ENCODE data around the gene SLX4IP.

The SLX4IP gene

GRCh38 chr20:10611357-10611756 is 176.3 kb downstream of the SLX4IP start:
- TF ChIP-seq, protein P1, sequence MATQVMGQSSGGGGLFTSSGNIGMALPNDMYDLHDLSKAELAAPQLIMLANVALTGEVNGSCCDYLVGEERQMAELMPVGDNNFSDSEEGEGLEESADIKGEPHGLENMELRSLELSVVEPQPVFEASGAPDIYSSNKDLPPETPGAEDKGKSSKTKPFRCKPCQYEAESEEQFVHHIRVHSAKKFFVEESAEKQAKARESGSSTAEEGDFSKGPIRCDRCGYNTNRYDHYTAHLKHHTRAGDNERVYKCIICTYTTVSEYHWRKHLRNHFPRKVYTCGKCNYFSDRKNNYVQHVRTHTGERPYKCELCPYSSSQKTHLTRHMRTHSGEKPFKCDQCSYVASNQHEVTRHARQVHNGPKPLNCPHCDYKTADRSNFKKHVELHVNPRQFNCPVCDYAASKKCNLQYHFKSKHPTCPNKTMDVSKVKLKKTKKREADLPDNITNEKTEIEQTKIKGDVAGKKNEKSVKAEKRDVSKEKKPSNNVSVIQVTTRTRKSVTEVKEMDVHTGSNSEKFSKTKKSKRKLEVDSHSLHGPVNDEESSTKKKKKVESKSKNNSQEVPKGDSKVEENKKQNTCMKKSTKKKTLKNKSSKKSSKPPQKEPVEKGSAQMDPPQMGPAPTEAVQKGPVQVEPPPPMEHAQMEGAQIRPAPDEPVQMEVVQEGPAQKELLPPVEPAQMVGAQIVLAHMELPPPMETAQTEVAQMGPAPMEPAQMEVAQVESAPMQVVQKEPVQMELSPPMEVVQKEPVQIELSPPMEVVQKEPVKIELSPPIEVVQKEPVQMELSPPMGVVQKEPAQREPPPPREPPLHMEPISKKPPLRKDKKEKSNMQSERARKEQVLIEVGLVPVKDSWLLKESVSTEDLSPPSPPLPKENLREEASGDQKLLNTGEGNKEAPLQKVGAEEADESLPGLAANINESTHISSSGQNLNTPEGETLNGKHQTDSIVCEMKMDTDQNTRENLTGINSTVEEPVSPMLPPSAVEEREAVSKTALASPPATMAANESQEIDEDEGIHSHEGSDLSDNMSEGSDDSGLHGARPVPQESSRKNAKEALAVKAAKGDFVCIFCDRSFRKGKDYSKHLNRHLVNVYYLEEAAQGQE (IDR thresholded peaks at IDR 0.05; ENCODE audit: insufficient read depth in 1 of 2, low read depth in 2 of 2, low read length in 2 of 2), result no peak
- TF ChIP-seq TAF1 (IDR thresholded peaks at IDR 0.05; ENCODE audit: borderline replicate concordance, insufficient read depth, low read length), result no peak
- TF ChIP-seq POLR2AphosphoS5 (IDR thresholded peaks at IDR 0.05; ENCODE audit: low read depth, low read length), result no peak
- no peak for TF ChIP-seq FOXP2 (optimal IDR thresholded peaks at IDR 0.05; ENCODE audit: borderline replicate concordance, extremely low read depth, extremely low read length, insufficient read depth)
- no peak for TF ChIP-seq SIN3A (IDR thresholded peaks at IDR 0.05; ENCODE audit: borderline replicate concordance, insufficient read depth, low read length)

GRCh38 chr20:10613911-10614310 is 178.8 kb downstream of the SLX4IP start:
- no peak for TF ChIP-seq FOXP2 (optimal IDR thresholded peaks at IDR 0.05; ENCODE audit: borderline replicate concordance, extremely low read depth, extremely low read length, insufficient read depth)
- no peak for TF ChIP-seq TAF1 (IDR thresholded peaks at IDR 0.05; ENCODE audit: borderline replicate concordance, insufficient read depth, low read length)
- TF ChIP-seq SIN3A (IDR thresholded peaks at IDR 0.05; ENCODE audit: borderline replicate concordance, insufficient read depth, low read length), result no peak
- TF ChIP-seq, protein P1 (IDR thresholded peaks at IDR 0.05; ENCODE audit: insufficient read depth in 1 of 2, low read depth in 2 of 2, low read length in 2 of 2), result no peak
- TF ChIP-seq POLR2AphosphoS5 (IDR thresholded peaks at IDR 0.05; ENCODE audit: low read depth, low read length), result no peak

DNA sequence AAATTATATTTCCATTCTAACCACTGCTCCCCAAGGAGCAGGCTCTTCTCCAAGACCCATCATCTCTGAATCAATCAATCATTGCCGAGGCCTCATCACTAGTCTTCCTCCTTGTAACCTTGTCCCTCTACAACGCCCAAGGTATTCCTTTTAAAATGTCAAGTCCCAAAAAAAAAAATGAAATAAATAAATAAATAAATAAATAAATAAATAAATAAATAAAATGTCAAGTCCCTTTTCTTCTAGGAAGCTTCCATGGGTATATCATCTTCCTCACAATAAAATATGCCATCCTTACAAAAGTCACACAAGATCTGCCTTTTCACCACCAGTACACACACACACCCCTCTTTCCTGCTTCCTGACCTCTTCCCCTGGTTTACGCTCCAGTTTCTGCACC is 181.1 kb downstream of the SLX4IP start:
- TF ChIP-seq, protein P1 (IDR thresholded peaks at IDR 0.05; ENCODE audit: insufficient read depth in 1 of 2, low read depth in 2 of 2, low read length in 2 of 2), result no peak
- no peak for TF ChIP-seq SIN3A (IDR thresholded peaks at IDR 0.05; ENCODE audit: borderline replicate concordance, insufficient read depth, low read length)
- TF ChIP-seq POLR2AphosphoS5 (IDR thresholded peaks at IDR 0.05; ENCODE audit: low read depth, low read length), result no peak
- no peak for TF ChIP-seq FOXP2 (optimal IDR thresholded peaks at IDR 0.05; ENCODE audit: borderline replicate concordance, extremely low read depth, extremely low read length, insufficient read depth)
- TF ChIP-seq TAF1 (IDR thresholded peaks at IDR 0.05; ENCODE audit: borderline replicate concordance, insufficient read depth, low read length), result no peak

GRCh38 chr20:10618611-10619245 is 183.6 kb downstream of the SLX4IP start:
- TF ChIP-seq SIN3A (IDR thresholded peaks at IDR 0.05; ENCODE audit: borderline replicate concordance, insufficient read depth, low read length) (no peak), FOXP2 (optimal IDR thresholded peaks at IDR 0.05; ENCODE audit: borderline replicate concordance, extremely low read depth, extremely low read length, insufficient read depth) (no peak), POLR2AphosphoS5 (IDR thresholded peaks at IDR 0.05; ENCODE audit: low read depth, low read length) (no peak), TAF1 (IDR thresholded peaks at IDR 0.05; ENCODE audit: borderline replicate concordance, insufficient read depth, low read length) (no peak)
- TF ChIP-seq, protein P1 (IDR thresholded peaks at IDR 0.05; ENCODE audit: insufficient read depth in 1 of 2, low read depth in 2 of 2, low read length in 2 of 2), result no peak

Data from PFSK-1 (cell line).